ENCODE measurements around the gene SSBP3.

The SSBP3 gene

DNA sequence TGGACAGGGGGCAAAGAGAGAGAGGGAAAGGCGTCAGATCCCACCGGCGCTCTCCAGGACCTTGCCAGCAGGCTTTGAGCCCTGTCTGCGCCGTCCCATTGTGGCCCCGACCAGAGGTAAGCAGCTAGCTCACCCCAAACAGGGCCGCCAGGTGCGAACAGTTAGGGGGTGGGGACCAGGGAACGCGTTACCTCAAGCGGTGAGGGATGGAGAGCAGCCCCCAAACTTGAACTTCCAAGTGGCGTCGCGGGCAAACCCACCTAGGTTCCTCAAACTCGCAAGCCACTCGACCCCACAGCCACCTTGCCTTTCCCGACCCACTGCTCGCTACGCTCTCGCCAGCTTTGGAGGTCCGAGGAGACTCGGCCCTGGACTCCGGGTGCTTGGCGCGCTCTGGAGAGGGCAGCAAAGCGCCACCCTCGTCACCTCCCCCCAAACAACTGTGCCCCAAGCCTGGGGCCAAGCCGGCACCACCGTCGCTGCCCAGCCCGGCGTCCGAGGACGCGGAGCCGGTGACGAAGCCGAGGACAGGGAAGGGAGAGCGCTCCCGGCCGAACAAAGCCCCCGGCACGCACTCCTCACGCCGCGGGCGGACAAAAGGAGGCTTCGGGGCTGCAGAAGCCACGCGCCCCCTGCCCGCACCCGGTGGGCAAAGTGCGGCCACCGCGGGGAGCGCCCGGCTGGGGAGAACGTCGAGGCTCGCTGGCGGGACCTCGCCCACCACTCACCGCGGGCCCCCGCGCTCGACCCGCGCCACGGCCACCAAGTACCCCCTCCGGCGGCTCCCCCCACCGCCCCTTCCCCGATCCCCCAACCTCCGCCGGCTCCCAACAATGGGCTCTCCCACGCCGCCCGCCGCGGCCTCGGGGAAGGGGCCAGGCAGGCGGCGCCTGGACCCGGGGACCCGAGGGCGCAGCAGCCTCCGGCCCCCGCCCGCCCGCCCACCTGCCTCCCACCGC lies 976 bp downstream of the SSBP3 start:
- Histone ChIP-seq H2AFZ (ENCODE audit: low read depth, low read length) (no peak overlapping the region), H2BK5ac (ENCODE audit: low read depth, low read length, poor library complexity, severe bottlenecking) (no peak overlapping the region), H3K9ac (ENCODE audit: low read length) (peak overlapping the region; percentile 76), H4K8ac (ENCODE audit: low read length) (peak overlapping the region; percentile 73), H3K4me3 (ENCODE audit: insufficient read depth in 1 of 2, low read depth in 1 of 2, low read length in 2 of 2) (peak overlapping the region; percentile 84 to 87), H2BK120ac (ENCODE audit: low read depth, low read length) (peak overlapping the region; percentile 54), H3K23ac (ENCODE audit: low read length in 2 of 2) (peak overlapping the region in 1 of 2 experiments; percentile 90), H3K14ac (ENCODE audit: low read length in 2 of 2) (peak overlapping the region; percentile 36 to 87), H3K79me1 (replicated peaks; ENCODE audit: low read length, poor library complexity, severe bottlenecking) (peaks cover 30% of the 10 kb centered on the region), H4K91ac (ENCODE audit: low read length) (peak overlapping the region; percentile 57), H2AK5ac (ENCODE audit: low read length, severe bottlenecking) (no peak overlapping the region), H3K4me2 (ENCODE audit: low read length, poor library complexity, severe bottlenecking) (peak overlapping the region; percentile 85), H3K27ac (ENCODE audit: low read length, poor library complexity, severe bottlenecking) (no peak overlapping the region), H3K9me3 (ENCODE audit: control insufficient read depth, low read length) (no peaks in the 10 kb centered on the region), H3K18ac (ENCODE audit: low read depth in 1 of 2, low read length in 2 of 2) (peak overlapping the region; percentile 71 to 83), H3K4ac (ENCODE audit: low read depth in 1 of 2, low read length in 2 of 2) (peak overlapping the region; percentile 59 to 60), H3K27me3 (ENCODE audit: control insufficient read depth in 1 of 2, insufficient read depth in 1 of 2, low read length in 2 of 2) (no peaks in the 10 kb centered on the region), H2BK12ac (ENCODE audit: low read length in 2 of 2) (peak overlapping the region in 1 of 2 experiments; percentile 51), H3K36me3 (ENCODE audit: control insufficient read depth in 1 of 2, insufficient read depth in 2 of 2, low read depth in 1 of 2, low read length in 2 of 2) (peaks cover 6 to 32% of the 10 kb centered on the region in 2 experiments), H2BK15ac (ENCODE audit: low read depth, poor library complexity, severe bottlenecking) (peak overlapping the region; percentile 38), H3K4me1 (ENCODE audit: control insufficient read depth, insufficient read depth, low read depth, low read length) (peaks cover 23% of the 10 kb centered on the region)
- DNase-seq = peak; percentile 31
- WGBS = 2% methylated on average over 29 of the region's 92 CpGs

GRCh38 chr1:54404263-54404662 lies 1.9 kb downstream of the SSBP3 start:
- peak overlapping the region in 1 of 2 experiments; percentile 93 for H2BK12ac ChIP-seq (ENCODE audit: low read length in 2 of 2)
- peak overlapping the region in 1 of 2 experiments; percentile 79 for H3K14ac ChIP-seq (ENCODE audit: low read length in 2 of 2)
- no peaks in the 10 kb centered on the region for H3K27me3 ChIP-seq (ENCODE audit: control insufficient read depth in 1 of 2, insufficient read depth in 1 of 2, low read length in 2 of 2)
- H3K9me3 ChIP-seq (ENCODE audit: control insufficient read depth, low read length) = no peaks in the 10 kb centered on the region
- H3K27ac ChIP-seq (ENCODE audit: low read length, poor library complexity, severe bottlenecking) = no peak overlapping the region
- H3K4me2 ChIP-seq (ENCODE audit: low read length, poor library complexity, severe bottlenecking) = peak overlapping the region; percentile 85
- no peak for DNase-seq
- peak overlapping the region in 1 of 2 experiments; percentile 87 for H3K4me3 ChIP-seq (ENCODE audit: insufficient read depth in 1 of 2, low read depth in 1 of 2, low read length in 2 of 2)
- peaks cover 32% of the 10 kb centered on the region for H3K79me1 ChIP-seq (replicated peaks; ENCODE audit: low read length, poor library complexity, severe bottlenecking)
- H4K8ac ChIP-seq (ENCODE audit: low read length) = peak overlapping the region; percentile 22
- H3K36me3 ChIP-seq (ENCODE audit: control insufficient read depth in 1 of 2, insufficient read depth in 2 of 2, low read depth in 1 of 2, low read length in 2 of 2) = peaks cover 10 to 41% of the 10 kb centered on the region in 2 experiments
- peak overlapping the region; percentile 73 for H4K91ac ChIP-seq (ENCODE audit: low read length)
- H3K4me1 ChIP-seq (ENCODE audit: control insufficient read depth, insufficient read depth, low read depth, low read length) = peaks cover 23% of the 10 kb centered on the region
- H3K23ac ChIP-seq (ENCODE audit: low read length in 2 of 2) = no peak overlapping the region
- peak overlapping the region in 1 of 2 experiments; percentile 31 for H3K18ac ChIP-seq (ENCODE audit: low read depth in 1 of 2, low read length in 2 of 2)
- no peak overlapping the region for H2AK5ac ChIP-seq (ENCODE audit: low read length, severe bottlenecking)
- H2BK120ac ChIP-seq (ENCODE audit: low read depth, low read length) = peak overlapping the region; percentile 29
- peak overlapping the region; percentile 13 to 35 for H3K4ac ChIP-seq (ENCODE audit: low read depth in 1 of 2, low read length in 2 of 2)
- H3K9ac ChIP-seq (ENCODE audit: low read length) = peak overlapping the region; percentile 76
- WGBS = 41% methylated on average over 9 of the region's 11 CpGs
- no peak overlapping the region for H2BK5ac ChIP-seq (ENCODE audit: low read depth, low read length, poor library complexity, severe bottlenecking)
- H2AFZ ChIP-seq (ENCODE audit: low read depth, low read length) = no peak overlapping the region
- H2BK15ac ChIP-seq (ENCODE audit: low read depth, poor library complexity, severe bottlenecking) = no peak overlapping the region

GRCh38 chr1:54403808-54404261 lies 2.4 kb downstream of the SSBP3 start:
- 4% methylated on average over 7 of the region's 10 CpGs for WGBS
- H3K9me3 ChIP-seq (ENCODE audit: control insufficient read depth, low read length) = no peaks in the 10 kb centered on the region
- no peak overlapping the region for H2BK5ac ChIP-seq (ENCODE audit: low read depth, low read length, poor library complexity, severe bottlenecking)
- DNase-seq = peak; percentile 77
- H3K9ac ChIP-seq (ENCODE audit: low read length) = peak overlapping the region; percentile 76
- no peak overlapping the region for H3K23ac ChIP-seq (ENCODE audit: low read length in 2 of 2)
- no peak overlapping the region for H3K27ac ChIP-seq (ENCODE audit: low read length, poor library complexity, severe bottlenecking)
- peaks cover 34% of the 10 kb centered on the region for H3K79me1 ChIP-seq (replicated peaks; ENCODE audit: low read length, poor library complexity, severe bottlenecking)
- H3K4ac ChIP-seq (ENCODE audit: low read depth in 1 of 2, low read length in 2 of 2) = no peak overlapping the region
- H2BK15ac ChIP-seq (ENCODE audit: low read depth, poor library complexity, severe bottlenecking) = no peak overlapping the region
- peak overlapping the region; percentile 32 for H3K4me2 ChIP-seq (ENCODE audit: low read length, poor library complexity, severe bottlenecking)
- no peak overlapping the region for H3K18ac ChIP-seq (ENCODE audit: low read depth in 1 of 2, low read length in 2 of 2)
- no peak overlapping the region for H2BK12ac ChIP-seq (ENCODE audit: low read length in 2 of 2)
- no peak overlapping the region for H2AK5ac ChIP-seq (ENCODE audit: low read length, severe bottlenecking)
- no peak overlapping the region for H4K91ac ChIP-seq (ENCODE audit: low read length)
- no peaks in the 10 kb centered on the region for H3K27me3 ChIP-seq (ENCODE audit: control insufficient read depth in 1 of 2, insufficient read depth in 1 of 2, low read length in 2 of 2)
- H2BK120ac ChIP-seq (ENCODE audit: low read depth, low read length) = no peak overlapping the region
- no peak overlapping the region for H4K8ac ChIP-seq (ENCODE audit: low read length)
- peak overlapping the region in 1 of 2 experiments; percentile 87 for H3K4me3 ChIP-seq (ENCODE audit: insufficient read depth in 1 of 2, low read depth in 1 of 2, low read length in 2 of 2)
- H3K14ac ChIP-seq (ENCODE audit: low read length in 2 of 2) = no peak overlapping the region
- peaks cover 23% of the 10 kb centered on the region for H3K4me1 ChIP-seq (ENCODE audit: control insufficient read depth, insufficient read depth, low read depth, low read length)
- H2AFZ ChIP-seq (ENCODE audit: low read depth, low read length) = no peak overlapping the region
- H3K36me3 ChIP-seq (ENCODE audit: control insufficient read depth in 1 of 2, insufficient read depth in 2 of 2, low read depth in 1 of 2, low read length in 2 of 2) = peaks cover 13 to 46% of the 10 kb centered on the region in 2 experiments

- Histone ChIP-seq H2AK5ac (ENCODE audit: low read length, severe bottlenecking) (no peak overlapping the region), H2BK15ac (ENCODE audit: low read depth, poor library complexity, severe bottlenecking) (no peak overlapping the region), H3K18ac (ENCODE audit: low read depth in 1 of 2, low read length in 2 of 2) (no peak overlapping the region), H3K23ac (ENCODE audit: low read length in 2 of 2) (no peak overlapping the region), H3K4me2 (ENCODE audit: low read length, poor library complexity, severe bottlenecking) (peak overlapping the region; percentile 32), H4K91ac (ENCODE audit: low read length) (no peak overlapping the region), H2BK12ac (ENCODE audit: low read length in 2 of 2) (no peak overlapping the region), H3K4me3 (ENCODE audit: insufficient read depth in 1 of 2, low read depth in 1 of 2, low read length in 2 of 2) (peak overlapping the region in 1 of 2 experiments; percentile 87), H2BK5ac (ENCODE audit: low read depth, low read length, poor library complexity, severe bottlenecking) (no peak overlapping the region), H3K27ac (ENCODE audit: low read length, poor library complexity, severe bottlenecking) (no peak overlapping the region), H3K9me3 (ENCODE audit: control insufficient read depth, low read length) (no peaks in the 10 kb centered on the region), H3K4ac (ENCODE audit: low read depth in 1 of 2, low read length in 2 of 2) (no peak overlapping the region), H3K36me3 (ENCODE audit: control insufficient read depth in 1 of 2, insufficient read depth in 2 of 2, low read depth in 1 of 2, low read length in 2 of 2) (peaks cover 17 to 50% of the 10 kb centered on the region in 2 experiments), H2AFZ (ENCODE audit: low read depth, low read length) (no peak overlapping the region), H3K14ac (ENCODE audit: low read length in 2 of 2) (no peak overlapping the region), H3K27me3 (ENCODE audit: control insufficient read depth in 1 of 2, insufficient read depth in 1 of 2, low read length in 2 of 2) (no peaks in the 10 kb centered on the region), H3K79me1 (replicated peaks; ENCODE audit: low read length, poor library complexity, severe bottlenecking) (peaks cover 37% of the 10 kb centered on the region), H3K9ac (ENCODE audit: low read length) (peak overlapping the region; percentile 76), H2BK120ac (ENCODE audit: low read depth, low read length) (no peak overlapping the region), H4K8ac (ENCODE audit: low read length) (no peak overlapping the region), H3K4me1 (ENCODE audit: control insufficient read depth, insufficient read depth, low read depth, low read length) (peaks cover 21% of the 10 kb centered on the region)
- 57% methylated on average over 9 of the region's 9 CpGs for WGBS
- DNase-seq = no peak
These were observed 2.8 kb downstream of the SSBP3 start for GRCh38 chr1:54403405-54403804.

Measured in mesenchymal stem cell (in vitro differentiated cells and primary cell).